OCI-LY1 (cell line): Measurements from ENCODE around the gene NPW.

Experiments used
- H2AFZ ChIP-seq: fragments of 200-600 bp; sonication (generic), shearing (Covaris generic); 2 replicates; pipeline ENCODE4 v1.6.0; 2014; ENCODE audit warnings: antibody characterized with exemption, mild to moderate bottlenecking, low read length
- H3F3A ChIP-seq: fragments of 200-600 bp; sonication (generic), shearing (Covaris generic); 2 replicates; pipeline ENCODE4 v1.6.0; 2014; ENCODE audit warnings: mild to moderate bottlenecking, antibody characterized with exemption, low read length, moderate library complexity; ENCODE audit not compliant: insufficient read depth
- H3K27ac ChIP-seq: fragments of 200-600 bp; sonication (generic); 2 replicates; pipeline ENCODE4 v1.5.1; 2014; ENCODE audit warnings: low read length, mixed run types, mild to moderate bottlenecking, low read depth; ENCODE audit not compliant: poor library complexity, severe bottlenecking
- H3K27me3 ChIP-seq: fragments of 200-600 bp; sonication (generic); 2 replicates; pipeline ENCODE4 v1.6.0; 2014; ENCODE audit warnings: antibody characterized with exemption, mild to moderate bottlenecking, low read length, moderate library complexity; ENCODE audit not compliant: insufficient read depth
- H3K36me3 ChIP-seq: fragments of 200-600 bp; sonication (generic); 2 replicates; pipeline ENCODE4 v1.6.1; 2014; ENCODE audit warnings: mild to moderate bottlenecking, antibody characterized with exemption, low read length, moderate library complexity, mixed read lengths; ENCODE audit not compliant: insufficient read depth
- H3K4me1 ChIP-seq: fragments of 200-600 bp; sonication (generic); 2 replicates; pipeline ENCODE4 v1.5.1; 2014; ENCODE audit warnings: mild to moderate bottlenecking, low read length, moderate library complexity; ENCODE audit not compliant: insufficient read depth, severe bottlenecking
- H3K4me2 ChIP-seq: fragments of 200-600 bp; sonication (generic), shearing (Covaris generic); 2 replicates; pipeline ENCODE4 v1.6.1; 2014; ENCODE audit warnings: low read length
- H3K4me3 ChIP-seq: fragments of 200-600 bp; sonication (generic); 2 replicates; pipeline ENCODE4 v1.5.1; 2014; ENCODE audit warnings: low read length, low read depth, mild to moderate bottlenecking, mixed read lengths; ENCODE audit not compliant: poor library complexity, severe bottlenecking
- H3K79me2 ChIP-seq: fragments of 200-600 bp; shearing (Covaris generic); 2 replicates; pipeline ENCODE4 v1.6.1; 2016; ENCODE audit warnings: mixed run types, low read length, mixed read lengths; ENCODE audit not compliant: insufficient read depth
- H3K9ac ChIP-seq: fragments of 200-600 bp; sonication (generic), shearing (Covaris generic); 2 replicates; pipeline ENCODE4 v1.6.1; 2014; ENCODE audit warnings: mild to moderate bottlenecking, low read length, mixed read lengths
- H3K9me2 ChIP-seq: fragments of 200-600 bp; sonication (generic), shearing (Covaris generic); 2 replicates; pipeline ENCODE4 v1.6.1; 2014; ENCODE audit warnings: low read depth, mild to moderate bottlenecking, low read length, mixed read lengths
- H3K9me3 ChIP-seq: fragments of 200-600 bp; shearing (Covaris generic); 2 replicates; pipeline ENCODE4 v1.6.1; 2014; ENCODE audit warnings: low read length, mixed read lengths
- H4K20me1 ChIP-seq: fragments of 200-600 bp; sonication (generic), shearing (Covaris generic); 2 replicates; pipeline ENCODE4 v1.6.0; 2016; ENCODE audit warnings: mild to moderate bottlenecking, low read length; ENCODE audit not compliant: insufficient read depth
- EZH2 ChIP-seq: fragments of 200-600 bp; sonication (generic), shearing (Covaris generic); IDR thresholded peaks from 2 replicates; pipeline ENCODE4 v1.8.0; 2017; ENCODE audit warnings: borderline replicate concordance, mixed run types, mild to moderate bottlenecking, antibody characterized with exemption, low read length, moderate library complexity, mixed read lengths
- TF ChIP-seq, protein P1 (sequence below): fragments of 200-600 bp; sonication (generic), shearing (Covaris generic); IDR thresholded peaks from 2 replicates; pipeline ENCODE4 v1.5.1; 2017; ENCODE audit warnings: mild to moderate bottlenecking, antibody characterized with exemption, low read length, moderate library complexity, mixed read lengths

Gene NPW

DNA sequence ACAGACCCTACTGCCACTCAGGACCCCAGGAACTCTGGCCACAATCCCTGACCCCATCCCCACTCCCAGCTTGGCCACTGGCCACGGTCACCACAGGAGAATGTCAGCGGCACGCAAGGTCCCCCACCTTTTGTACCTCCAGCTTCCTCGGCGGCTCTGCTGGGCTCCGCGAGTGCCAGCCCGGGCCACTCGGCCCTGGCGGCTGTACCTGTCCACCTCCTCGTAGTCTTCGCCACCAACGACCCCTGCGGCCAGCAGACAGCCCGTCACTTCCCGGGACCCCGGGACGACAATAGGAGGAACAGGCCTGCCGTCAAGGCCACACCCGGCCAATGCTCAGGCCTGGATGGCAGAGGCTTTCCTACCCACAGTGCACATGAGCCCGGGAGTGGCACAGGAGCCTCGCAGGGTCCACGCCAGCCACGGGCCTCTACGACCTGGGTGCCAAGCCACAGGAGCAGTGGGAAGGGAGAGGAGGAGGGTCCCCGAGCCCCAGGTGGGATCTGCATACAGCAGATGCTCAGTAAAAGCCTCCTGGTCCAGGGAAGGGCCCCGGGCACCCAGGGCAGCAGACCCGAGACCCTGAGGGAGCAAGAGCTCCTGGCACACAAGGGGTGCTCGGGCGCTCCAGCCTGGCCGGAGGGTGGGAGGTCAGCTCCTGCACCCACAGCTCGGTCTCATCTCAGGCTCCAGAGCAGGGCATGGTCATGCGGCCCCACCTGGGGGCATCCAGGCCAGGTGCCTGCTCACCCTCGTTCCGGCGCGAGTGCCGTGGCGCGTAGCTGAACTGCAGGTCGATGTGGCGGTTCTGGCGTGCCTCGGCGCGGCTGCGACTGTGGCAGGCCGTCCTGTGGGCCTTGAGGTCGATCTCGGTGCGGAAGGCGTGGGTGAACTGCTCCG lies 17.9 kb upstream of the NPW start:
- Histone ChIP-seq H3F3A (no peaks in the 10 kb centered on the region), H3K27me3 (no peaks in the 10 kb centered on the region), H3K9ac (no peak overlapping the region), H3K27ac (no peak overlapping the region), H2AFZ (no peak overlapping the region), H3K4me1 (peaks cover 22% of the 10 kb centered on the region), H3K4me2 (no peak overlapping the region), H3K9me2 (no peaks in the 10 kb centered on the region), H3K9me3 (no peaks in the 10 kb centered on the region), H3K36me3 (peaks cover 75% of the 10 kb centered on the region), H3K79me2 (no peaks in the 10 kb centered on the region), H4K20me1 (no peaks in the 10 kb centered on the region), H3K4me3 (no peak overlapping the region)
- TF ChIP-seq, protein P1, sequence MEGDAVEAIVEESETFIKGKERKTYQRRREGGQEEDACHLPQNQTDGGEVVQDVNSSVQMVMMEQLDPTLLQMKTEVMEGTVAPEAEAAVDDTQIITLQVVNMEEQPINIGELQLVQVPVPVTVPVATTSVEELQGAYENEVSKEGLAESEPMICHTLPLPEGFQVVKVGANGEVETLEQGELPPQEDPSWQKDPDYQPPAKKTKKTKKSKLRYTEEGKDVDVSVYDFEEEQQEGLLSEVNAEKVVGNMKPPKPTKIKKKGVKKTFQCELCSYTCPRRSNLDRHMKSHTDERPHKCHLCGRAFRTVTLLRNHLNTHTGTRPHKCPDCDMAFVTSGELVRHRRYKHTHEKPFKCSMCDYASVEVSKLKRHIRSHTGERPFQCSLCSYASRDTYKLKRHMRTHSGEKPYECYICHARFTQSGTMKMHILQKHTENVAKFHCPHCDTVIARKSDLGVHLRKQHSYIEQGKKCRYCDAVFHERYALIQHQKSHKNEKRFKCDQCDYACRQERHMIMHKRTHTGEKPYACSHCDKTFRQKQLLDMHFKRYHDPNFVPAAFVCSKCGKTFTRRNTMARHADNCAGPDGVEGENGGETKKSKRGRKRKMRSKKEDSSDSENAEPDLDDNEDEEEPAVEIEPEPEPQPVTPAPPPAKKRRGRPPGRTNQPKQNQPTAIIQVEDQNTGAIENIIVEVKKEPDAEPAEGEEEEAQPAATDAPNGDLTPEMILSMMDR = no peak
- no peak for TF ChIP-seq EZH2

DNA sequence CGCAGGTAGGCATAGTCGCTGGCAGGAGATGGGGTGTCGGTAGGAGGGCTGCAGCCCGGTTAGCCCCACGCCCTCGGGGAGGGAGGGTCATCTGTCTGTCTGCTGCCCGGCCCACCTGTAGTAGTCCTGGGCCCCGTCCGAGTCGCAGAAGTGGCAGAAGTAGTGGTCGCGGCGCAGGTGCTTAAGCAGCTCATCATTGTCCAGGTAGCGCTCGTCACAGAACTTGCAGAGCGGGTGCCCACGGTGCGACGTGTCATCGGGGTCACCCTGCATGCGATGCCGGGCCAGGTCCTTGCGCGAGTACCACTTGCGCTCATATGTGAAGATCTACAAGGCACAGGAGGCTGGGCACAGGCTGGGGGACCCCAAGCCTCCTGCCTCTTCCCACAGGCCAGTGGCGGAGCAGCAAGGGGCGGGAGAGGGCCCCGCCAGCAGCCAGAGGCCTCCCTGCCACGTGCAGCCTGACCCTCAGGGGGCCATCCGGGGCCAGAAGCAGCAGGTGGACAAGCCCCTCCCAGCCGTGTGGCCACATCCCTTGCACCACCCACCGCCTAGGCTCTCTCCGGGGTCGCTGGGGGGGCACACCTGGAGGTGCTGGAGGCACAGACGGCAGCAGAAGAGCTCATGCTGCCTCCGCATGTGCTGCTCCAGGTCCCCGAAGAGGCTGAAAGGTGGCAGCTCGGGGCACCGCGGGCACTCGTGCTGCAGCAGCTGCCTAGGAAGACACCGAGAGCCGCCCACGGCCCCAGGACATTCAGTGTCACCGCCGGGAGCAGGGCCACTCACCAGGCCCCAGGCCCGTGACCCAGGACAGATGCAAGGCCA lies 17.0 kb upstream of the NPW start:
- H3K4me3 ChIP-seq = no peak overlapping the region
- no peak overlapping the region for H3K4me2 ChIP-seq
- H3K27ac ChIP-seq = no peak overlapping the region
- peaks cover 31% of the 10 kb centered on the region for H3K4me1 ChIP-seq
- no peak for TF ChIP-seq EZH2
- TF ChIP-seq, protein P1 = no peak
- H3K79me2 ChIP-seq = no peaks in the 10 kb centered on the region
- no peaks in the 10 kb centered on the region for H3K27me3 ChIP-seq
- no peak overlapping the region for H3K9ac ChIP-seq
- no peaks in the 10 kb centered on the region for H3K9me2 ChIP-seq
- H3F3A ChIP-seq = no peaks in the 10 kb centered on the region
- H3K36me3 ChIP-seq = peaks cover 67% of the 10 kb centered on the region
- no peaks in the 10 kb centered on the region for H3K9me3 ChIP-seq
- H2AFZ ChIP-seq = no peak overlapping the region
- no peaks in the 10 kb centered on the region for H4K20me1 ChIP-seq

DNA sequence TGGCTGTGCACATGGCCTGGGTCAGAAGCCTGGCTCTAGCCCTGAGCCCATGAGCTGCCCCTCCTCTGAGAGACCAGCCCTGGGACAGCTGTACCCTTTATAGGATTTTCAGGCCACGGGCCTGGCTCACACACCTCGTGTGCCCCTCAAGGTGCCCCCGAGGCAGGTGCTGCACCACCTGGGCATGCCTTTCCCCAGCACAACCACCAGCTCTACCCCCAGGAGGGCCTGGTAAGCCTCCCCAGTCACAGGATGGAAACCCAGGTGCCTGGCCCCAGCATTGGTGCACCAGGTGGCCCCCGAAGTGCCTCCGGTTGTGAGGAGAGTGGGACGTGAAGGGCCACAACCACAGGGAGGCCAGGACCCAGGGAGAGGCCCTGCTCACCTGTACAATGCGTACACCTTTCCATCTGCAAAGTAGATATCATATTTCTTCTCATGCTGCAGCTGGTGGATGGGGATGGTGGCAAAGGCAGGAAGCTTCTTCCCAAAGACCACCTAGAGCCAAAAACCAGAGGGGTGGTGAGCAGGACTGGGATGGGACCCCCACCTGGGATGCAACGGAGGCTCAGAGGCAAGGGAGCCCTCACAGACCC lies 16.3 kb upstream of the NPW start:
- Histone ChIP-seq H3K9ac (no peak overlapping the region), H4K20me1 (no peaks in the 10 kb centered on the region), H3K9me3 (no peaks in the 10 kb centered on the region), H3K79me2 (peaks cover 4% of the 10 kb centered on the region), H3K4me2 (no peak overlapping the region), H3K4me1 (peaks cover 38% of the 10 kb centered on the region), H3K9me2 (no peaks in the 10 kb centered on the region), H3K27ac (no peak overlapping the region), H3K4me3 (no peak overlapping the region), H2AFZ (no peak overlapping the region), H3K27me3 (no peaks in the 10 kb centered on the region), H3K36me3 (peaks cover 60% of the 10 kb centered on the region), H3F3A (no peaks in the 10 kb centered on the region)
- TF ChIP-seq, protein P1 = no peak
- no peak for TF ChIP-seq EZH2
